HEK293 (cell line): Measurements from ENCODE around the gene PGBD5.

Source experiments
- ZNF184 ChIP-seq: fragments of 450-650 bp; IDR thresholded peaks from 2 replicates; pipeline ENCODE4 v1.5.1; 2018; ENCODE audit warnings: missing biosample characterization, mild to moderate bottlenecking, missing genetic modification characterization
- ZNF747 ChIP-seq: fragments of 450-650 bp; formaldehyde crosslinking; IDR thresholded peaks from 2 replicates; pipeline ENCODE4 v1.5.1; 2016; ENCODE audit warnings: missing biosample characterization, missing genetic modification characterization
- ZNF785 ChIP-seq: fragments of 450-650 bp; formaldehyde crosslinking; IDR thresholded peaks from 2 replicates; pipeline ENCODE4 v1.5.1; 2016; ENCODE audit warnings: missing biosample characterization, missing genetic modification characterization
- TF ChIP-seq, protein P1 (sequence below): fragments of 450-650 bp; formaldehyde crosslinking; IDR thresholded peaks from 2 replicates; pipeline ENCODE4 v1.5.1; 2016; ENCODE audit warnings: missing biosample characterization, missing genetic modification characterization
- TF ChIP-seq, protein P2 (sequence below): fragments of 450-650 bp; formaldehyde crosslinking; IDR thresholded peaks from 2 replicates; pipeline ENCODE4 v1.5.1; 2017; ENCODE audit warnings: missing biosample characterization, mild to moderate bottlenecking, missing genetic modification characterization, moderate library complexity

DNA sequence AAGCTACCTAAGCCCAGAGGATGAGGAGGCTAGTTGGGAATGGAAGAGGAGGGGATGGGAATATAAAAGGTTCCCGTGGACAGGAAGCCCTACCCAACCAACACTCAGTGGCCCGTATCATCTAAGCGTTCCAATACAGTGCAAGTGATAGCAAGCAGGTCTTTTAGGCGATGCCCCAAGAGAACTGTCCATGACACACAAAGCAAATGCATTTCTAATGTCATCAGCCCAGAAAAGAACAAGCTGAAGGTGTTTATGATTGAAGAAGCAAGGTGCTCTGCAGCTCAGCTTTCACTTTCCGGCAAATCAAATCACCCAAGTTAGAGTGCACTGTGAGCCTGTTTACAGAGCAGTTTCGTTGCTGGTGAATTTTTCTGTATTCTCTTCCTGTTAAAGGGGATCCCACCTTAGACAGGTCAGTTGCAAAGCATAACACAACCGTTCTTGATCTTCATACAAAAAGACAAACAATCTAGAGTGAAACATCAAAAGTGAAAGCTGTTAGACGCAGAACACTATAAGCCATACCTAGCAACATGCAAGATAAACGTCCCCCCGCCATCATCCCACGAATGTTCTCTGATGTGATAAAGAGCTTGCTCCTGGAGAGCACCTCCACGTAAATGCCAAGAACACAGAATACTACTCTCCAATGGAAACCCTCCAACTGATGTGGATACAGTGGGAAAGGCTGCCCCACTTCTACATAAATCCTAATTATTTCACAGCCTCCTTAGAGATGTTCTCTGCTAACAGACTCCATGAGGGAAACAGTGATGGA is 54.0 kb downstream of the PGBD5 start:
- TF ChIP-seq, protein P1, sequence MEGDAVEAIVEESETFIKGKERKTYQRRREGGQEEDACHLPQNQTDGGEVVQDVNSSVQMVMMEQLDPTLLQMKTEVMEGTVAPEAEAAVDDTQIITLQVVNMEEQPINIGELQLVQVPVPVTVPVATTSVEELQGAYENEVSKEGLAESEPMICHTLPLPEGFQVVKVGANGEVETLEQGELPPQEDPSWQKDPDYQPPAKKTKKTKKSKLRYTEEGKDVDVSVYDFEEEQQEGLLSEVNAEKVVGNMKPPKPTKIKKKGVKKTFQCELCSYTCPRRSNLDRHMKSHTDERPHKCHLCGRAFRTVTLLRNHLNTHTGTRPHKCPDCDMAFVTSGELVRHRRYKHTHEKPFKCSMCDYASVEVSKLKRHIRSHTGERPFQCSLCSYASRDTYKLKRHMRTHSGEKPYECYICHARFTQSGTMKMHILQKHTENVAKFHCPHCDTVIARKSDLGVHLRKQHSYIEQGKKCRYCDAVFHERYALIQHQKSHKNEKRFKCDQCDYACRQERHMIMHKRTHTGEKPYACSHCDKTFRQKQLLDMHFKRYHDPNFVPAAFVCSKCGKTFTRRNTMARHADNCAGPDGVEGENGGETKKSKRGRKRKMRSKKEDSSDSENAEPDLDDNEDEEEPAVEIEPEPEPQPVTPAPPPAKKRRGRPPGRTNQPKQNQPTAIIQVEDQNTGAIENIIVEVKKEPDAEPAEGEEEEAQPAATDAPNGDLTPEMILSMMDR: no peak
- TF ChIP-seq, protein P2, sequence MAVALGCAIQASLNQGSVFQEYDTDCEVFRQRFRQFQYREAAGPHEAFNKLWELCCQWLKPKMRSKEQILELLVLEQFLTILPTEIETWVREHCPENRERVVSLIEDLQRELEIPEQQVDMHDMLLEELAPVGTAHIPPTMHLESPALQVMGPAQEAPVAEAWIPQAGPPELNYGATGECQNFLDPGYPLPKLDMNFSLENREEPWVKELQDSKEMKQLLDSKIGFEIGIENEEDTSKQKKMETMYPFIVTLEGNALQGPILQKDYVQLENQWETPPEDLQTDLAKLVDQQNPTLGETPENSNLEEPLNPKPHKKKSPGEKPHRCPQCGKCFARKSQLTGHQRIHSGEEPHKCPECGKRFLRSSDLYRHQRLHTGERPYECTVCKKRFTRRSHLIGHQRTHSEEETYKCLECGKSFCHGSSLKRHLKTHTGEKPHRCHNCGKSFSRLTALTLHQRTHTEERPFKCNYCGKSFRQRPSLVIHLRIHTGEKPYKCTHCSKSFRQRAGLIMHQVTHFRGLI (tag by site-specific recombination): no peak
- TF ChIP-seq ZNF747 (tag by site-specific recombination): no peak
- no peak for TF ChIP-seq ZNF785
- no peak for TF ChIP-seq ZNF184 (tag by site-specific recombination)
